CD14-positive monocyte (primary cell): ENCODE measurements around the gene PIK3C2B. TPM values are rescaled to one million over a fixed set of nuclear protein-coding genes. Genes with fewer than 3 reads are reported as not detected.

Experiments used
- DNase-seq, 3 donors: peaks; one replicate each; pipeline ENCODE4 v3.0.0-alpha.2; 2011 to 2022
- H2AFZ ChIP-seq: 2 replicates; pipeline ENCODE4 v1.6.0; 2012; ENCODE audit warnings: mild to moderate bottlenecking, low read depth, low read length, inconsistent platforms; ENCODE audit not compliant: insufficient read depth, poor library complexity, severe bottlenecking
- H3K27ac ChIP-seq, 2 donors: 1 replicate in 1 of 2; 2 replicates in 1 of 2; pipeline ENCODE4 v1.5.1; 2012 to 2013; ENCODE audit warnings: low read length in 2 of 2, control low read depth in 1 of 2, inconsistent platforms in 1 of 2, low read depth in 1 of 2, mild to moderate bottlenecking in 1 of 2
- H3K27me3 ChIP-seq, 2 donors: one replicate each; pipeline versions ENCODE4 v1.6.0 to v1.6.1; 2011 to 2013; ENCODE audit warnings: low read length in 2 of 2; ENCODE audit not compliant: control insufficient read depth in 2 of 2, insufficient read depth in 2 of 2
- H3K36me3 ChIP-seq, 2 donors: replicated peaks in 1 of 2; 1 replicate in 1 of 2; 2 replicates in 1 of 2; pipeline versions ENCODE4 v1.5.1 to v1.6.1; 2012 to 2013; ENCODE audit warnings: low read length in 2 of 2, control low read depth in 1 of 2, inconsistent platforms in 1 of 2, mild to moderate bottlenecking in 1 of 2; ENCODE audit not compliant: insufficient read depth in 2 of 2, control insufficient read depth in 1 of 2
- H3K4me1 ChIP-seq, 2 donors: 1 replicate in 1 of 2; 2 replicates in 1 of 2; pipeline versions ENCODE4 v1.5.1 to v1.6.1; 2012 to 2013; ENCODE audit warnings: low read length in 2 of 2, control low read depth in 1 of 2, inconsistent platforms in 1 of 2, mild to moderate bottlenecking in 1 of 2, moderate library complexity in 1 of 2; ENCODE audit not compliant: insufficient read depth in 2 of 2, control insufficient read depth in 1 of 2
- H3K4me2 ChIP-seq: replicated peaks from 2 replicates; pipeline ENCODE3; 2012; ENCODE audit warnings: low read length, moderate library complexity, mild to moderate bottlenecking; ENCODE audit not compliant: poor library complexity, severe bottlenecking; ENCODE audit errors: extremely low read depth
- H3K4me3 ChIP-seq, 3 experiments: fragments of 200-600 bp in 1 of 3; sonication (generic) in 1 of 3; replicated peaks in 1 of 3; 1 replicate in 2 of 3; 2 replicates in 1 of 3; pipeline ENCODE4 v1.5.1; 2011 to 2013; ENCODE audit warnings: low read length in 3 of 3, mild to moderate bottlenecking in 3 of 3, control low read depth in 2 of 3, low read depth in 2 of 3, inconsistent platforms in 1 of 3, moderate library complexity in 1 of 3
- H3K79me2 ChIP-seq: 2 replicates; pipeline ENCODE4 v1.6.0; 2012; ENCODE audit warnings: mild to moderate bottlenecking, control low read depth, inconsistent platforms, low read length, moderate library complexity; ENCODE audit not compliant: insufficient read depth
- H3K9ac ChIP-seq: 2 replicates; pipeline ENCODE4 v1.6.0; 2017; ENCODE audit warnings: low read length, mild to moderate bottlenecking; ENCODE audit not compliant: insufficient read depth, poor library complexity, severe bottlenecking
- H3K9me3 ChIP-seq, 2 donors: replicated peaks in 1 of 2; 1 replicate in 1 of 2; 2 replicates in 1 of 2; pipeline versions ENCODE4 v1.5.1 to v1.6.1; 2012 to 2013; ENCODE audit warnings: low read length in 2 of 2, control low read depth in 1 of 2; ENCODE audit not compliant: control insufficient read depth in 1 of 2, insufficient read depth in 1 of 2
- H4K20me1 ChIP-seq: 2 replicates; pipeline ENCODE4 v1.6.0; 2012; ENCODE audit warnings: mild to moderate bottlenecking, low read length, control low read depth, moderate library complexity; ENCODE audit not compliant: insufficient read depth
- H3K27ac Mint-ChIP-seq, 7 donors: one replicate each; pipeline ENCODE4 v1.8.0; 2020; ENCODE audit warnings: mild to moderate bottlenecking in 7 of 7, mixed read lengths in 7 of 7, moderate library complexity in 6 of 7, inconsistent platforms in 2 of 7
- H3K27me3 Mint-ChIP-seq, 3 donors: one replicate each; pipeline ENCODE4 v1.8.0; 2021 to 2022; ENCODE audit warnings: low read depth in 3 of 3, mild to moderate bottlenecking in 3 of 3, mixed read lengths in 3 of 3, moderate library complexity in 3 of 3, inconsistent platforms in 1 of 3
- H3K36me3 Mint-ChIP-seq, 2 donors: one replicate each; pipeline ENCODE4 v1.8.0; 2020; ENCODE audit warnings: mixed read lengths in 2 of 2, inconsistent platforms in 1 of 2, mild to moderate bottlenecking in 1 of 2
- H3K4me1 Mint-ChIP-seq: one replicate; pipeline ENCODE4 v1.8.0; 2020; ENCODE audit warnings: mild to moderate bottlenecking, mixed read lengths
- H3K4me3 Mint-ChIP-seq, 2 donors: one replicate each; pipeline ENCODE4 v1.8.0; 2020; ENCODE audit warnings: mild to moderate bottlenecking in 2 of 2, mixed read lengths in 2 of 2, moderate library complexity in 1 of 2
- H3K9me3 Mint-ChIP-seq, 7 donors: one replicate each; pipeline ENCODE4 v1.8.0; 2020 to 2022; ENCODE audit warnings: mixed read lengths in 7 of 7, mild to moderate bottlenecking in 6 of 7, moderate library complexity in 6 of 7, inconsistent platforms in 2 of 7
- CTCF ChIP-seq: fragments of 200-600 bp; IDR thresholded peaks from one replicate; pipeline ENCODE4 v1.8.0; 2022; ENCODE audit warnings: antibody characterized with exemption, mild to moderate bottlenecking
- WGBS: methylation state at CpG from one replicate; pipeline ENCODE4 v1.1.5; 2013; ENCODE audit warnings: missing lambda C conversion rate; ENCODE audit not compliant: insufficient coverage; 5-methylcytosine and 5-hydroxymethylcytosine counted together
- intact Hi-C, 2 donors: fragments of 100-400 bp; cut with micrococcal nuclease; formaldehyde crosslinking; loops; one replicate each; pipeline versions ENCODE4 v1.15.0 to v1.15.1; 2023
- polyA plus RNA-seq, 3 donors: library from polyadenylated mRNA; depleted of rRNA in 1 of 3; unstranded in 2 of 3; stranded (reverse) in 1 of 3; fragments of 300-500 nt in 2 of 3; fragments of >200 nt in 1 of 3; fragmentation: Illumina TruSeq in 2 of 3; gene quantifications; 1 replicate in 2 of 3; 2 replicates in 1 of 3; pipeline ENCODE4 v1.2.3, GENCODE V29; 2012 to 2021

The PIK3C2B gene
- polyA plus RNA-seq, 3 donors, result 0.04 to 1.4 TPM; not detected in 1

GRCh38 chr1:204476563-204476962 is 18.0 kb downstream of the PIK3C2B start:
- intact Hi-C loops, result no loop called here
- Mint-ChIP-seq H3K36me3 (no peaks in the 10 kb centered on the region), H3K27me3 (peaks cover 0 to 5% (median 0%) of the 10 kb centered on the region in 3 donors), H3K4me1 (peaks cover 49% of the 10 kb centered on the region), H3K4me3 (no peak overlapping the region), H3K9me3 (peaks cover 0 to 1% (median 0%) of the 10 kb centered on the region in 7 donors), H3K27ac (no peak overlapping the region)
- Histone ChIP-seq H3K79me2 (no peaks in the 10 kb centered on the region), H3K27ac (no peak overlapping the region), H3K9ac (no peak overlapping the region), H3K4me1 (peaks cover 15 to 26% of the 10 kb centered on the region in 2 donors), H3K4me2 (no peak overlapping the region), H2AFZ (no peak overlapping the region), H4K20me1 (no peaks in the 10 kb centered on the region), H3K36me3 (no peaks in the 10 kb centered on the region), H3K4me3 (no peak overlapping the region), H3K27me3 (no peaks in the 10 kb centered on the region), H3K9me3 (no peaks in the 10 kb centered on the region)
- TF ChIP-seq CTCF, result no peak
- 73% methylated on average over 3 of the region's 5 CpGs for WGBS
- DNase-seq, result no peak

GRCh38 chr1:204475656-204476432 is 18.8 kb downstream of the PIK3C2B start:
- Histone ChIP-seq H3K4me1 (peaks cover 15 to 19% of the 10 kb centered on the region in 2 donors), H3K9me3 (no peaks in the 10 kb centered on the region), H3K27ac (peak overlapping the region in 1 of 2 donors; percentile 36), H3K4me3 (peak overlapping the region in 1 of 3 experiments; percentile 30), H3K4me2 (peak overlapping the region; percentile 46), H3K9ac (peak overlapping the region; percentile 18), H3K79me2 (no peaks in the 10 kb centered on the region), H4K20me1 (no peaks in the 10 kb centered on the region), H3K27me3 (no peaks in the 10 kb centered on the region), H3K36me3 (no peaks in the 10 kb centered on the region), H2AFZ (no peak overlapping the region)
- DNase-seq, result peak in 2 of 3 donors; percentile 23 to 27
- H3K27ac Mint-ChIP-seq, result peak overlapping the region in 3 of 7 donors; percentile 21 to 76 (median 37)
- no peak for TF ChIP-seq CTCF
- 14% methylated on average over 9 of the region's 9 CpGs for WGBS
- H3K4me1 Mint-ChIP-seq, result peaks cover 42% of the 10 kb centered on the region
- intact Hi-C loops, result no loop called here
- peak overlapping the region; percentile 51 to 58 for H3K4me3 Mint-ChIP-seq
- H3K27me3 Mint-ChIP-seq, result peaks cover 0 to 4% (median 0%) of the 10 kb centered on the region in 3 donors
- H3K36me3 Mint-ChIP-seq, result no peaks in the 10 kb centered on the region
- peaks cover 0 to 1% (median 0%) of the 10 kb centered on the region in 7 donors for H3K9me3 Mint-ChIP-seq
